PC-3 (cell line): ENCODE results near the gene CES4A. TPM values are rescaled to one million over a fixed set of nuclear protein-coding genes. Genes with fewer than 3 reads are reported as not detected.
"Not testable (repeated sequence)": the region's sequence is repeated elsewhere in the genome, so short reads cannot be mapped to it uniquely, and the experiment has no call there.

ENCODE experiments used
- ATAC-seq: fragments of 200-7000 bp; cut with Tn5 transposase; 2 replicates; pipeline ENCODE4 v1.9.1; 2020; ENCODE audit warnings: mild to moderate bottlenecking, moderate library complexity
- BruUV-seq: library from RNA; stranded (reverse); fragments of 400-500 nt; replicated peaks from 2 replicates; lab custom pipeline; 2021; lab: Mats Ljungman, UMichigan
- CTCF ChIA-PET: fragments of 300-600 bp; sonication (Branson Sonifier 250); formaldehyde crosslinking; loops from one replicate; lab custom pipeline; 2022; ENCODE audit warnings: antibody characterized with exemption; lab: Charles Lee
- POLR2A ChIA-PET: fragments of 300-600 bp; sonication (Branson Sonifier 250); formaldehyde crosslinking; loops from one replicate; lab custom pipeline; 2022; ENCODE audit warnings: antibody characterized with exemption; ENCODE audit not compliant: unreplicated experiment; lab: Charles Lee
- DNase-seq: peaks from one replicate; pipeline ENCODE4 v3.0.0-alpha.2; 2015
- H2AFZ ChIP-seq: fragments of 300-600 bp; sonication (generic); 2 replicates; pipeline ENCODE4 v1.6.0; 2016; ENCODE audit warnings: antibody characterized with exemption, low read length
- H3F3A ChIP-seq: fragments of 300-600 bp; sonication (generic); one replicate; pipeline ENCODE4 v1.6.0; 2017; ENCODE audit warnings: antibody characterized with exemption, low read length, control low read depth, mild to moderate bottlenecking; ENCODE audit not compliant: unreplicated experiment
- H3K27ac ChIP-seq: fragments of 300-600 bp; sonication (generic); 2 replicates; pipeline ENCODE4 v1.5.1; 2016; ENCODE audit warnings: mild to moderate bottlenecking, low read length
- H3K27me3 ChIP-seq: fragments of 300-600 bp; sonication (generic); 2 replicates; pipeline ENCODE4 v1.6.1; 2016; ENCODE audit warnings: low read length, mixed read lengths
- H3K36me3 ChIP-seq: fragments of 300-600 bp; sonication (generic); 2 replicates; pipeline ENCODE4 v1.6.1; 2016; ENCODE audit warnings: low read depth, mixed run types, low read length, mixed read lengths
- H3K4me1 ChIP-seq: fragments of 300-600 bp; sonication (generic); 2 replicates; pipeline ENCODE4 v1.5.1; 2016; ENCODE audit warnings: low read length; ENCODE audit not compliant: insufficient read depth
- H3K4me2 ChIP-seq: fragments of 300-600 bp; sonication (generic); 2 replicates; pipeline ENCODE4 v1.6.0; 2016; ENCODE audit warnings: low read length
- H3K4me3 ChIP-seq: fragments of 300-600 bp; sonication (generic); 2 replicates; pipeline ENCODE4 v1.5.1; 2016; ENCODE audit warnings: mild to moderate bottlenecking, low read length, mixed read lengths
- H3K79me2 ChIP-seq: fragments of 300-600 bp; sonication (generic); 2 replicates; pipeline ENCODE4 v1.6.1; 2017; ENCODE audit warnings: low read length, mixed read lengths
- H3K9ac ChIP-seq: fragments of 300-600 bp; sonication (generic); 2 replicates; pipeline ENCODE4 v1.6.0; 2016; ENCODE audit warnings: mild to moderate bottlenecking, low read length
- H3K9me2 ChIP-seq: fragments of 300-600 bp; sonication (generic); replicated peaks from 2 replicates; pipeline ENCODE4 v1.6.1; 2016; ENCODE audit warnings: mixed run types, low read length, mixed read lengths
- H3K9me3 ChIP-seq: fragments of 300-600 bp; sonication (generic); 2 replicates; pipeline ENCODE4 v1.6.1; 2016; ENCODE audit warnings: low read length, mixed read lengths
- H4K20me1 ChIP-seq: fragments of 300-600 bp; sonication (generic); 2 replicates; pipeline ENCODE4 v1.6.1; 2016; ENCODE audit warnings: low read length, mixed read lengths
- CTCF ChIP-seq: fragments of 300-600 bp; sonication (generic); conservative IDR thresholded peaks from 2 replicates; pipeline ENCODE4 v1.5.1; 2017; ENCODE audit warnings: antibody characterized with exemption, low read depth, mild to moderate bottlenecking, low read length
- EZH2 ChIP-seq: fragments of 300-600 bp; sonication (generic); IDR thresholded peaks from one replicate; pipeline ENCODE4 v1.6.1; 2017; ENCODE audit warnings: antibody characterized with exemption, mild to moderate bottlenecking, low read length; ENCODE audit not compliant: unreplicated experiment
- EZH2phosphoT487 ChIP-seq: fragments of 300-600 bp; sonication (generic); IDR thresholded peaks from 2 replicates; pipeline ENCODE4 v1.6.1; 2018; ENCODE audit warnings: mild to moderate bottlenecking, antibody characterized with exemption, low read length, borderline replicate concordance
- intact Hi-C: fragments of 100-400 bp; cut with micrococcal nuclease; formaldehyde crosslinking; loops from 2 replicates; pipeline ENCODE4 v1.9.0; 2023
- total RNA-seq: library from RNA; depleted of rRNA; stranded (reverse); fragments of >200 nt; gene quantifications from 2 replicates; pipeline ENCODE4 v1.2.3, GENCODE V29; 2014

CES4A gene
- total RNA-seq, 1 experiment from 2014 or later, result 2.6 TPM

- Histone ChIP-seq H2AFZ (no peak overlapping the region), H3K27me3 (no peaks in the 10 kb centered on the region), H3K4me1 (peaks cover 4% of the 10 kb centered on the region; the same call in 1 of the 2 replicates), H3K79me2 (no peaks in the 10 kb centered on the region), H4K20me1 (no peaks in the 10 kb centered on the region), H3K9me2 (no peaks in the 10 kb centered on the region), H3K9ac (no peak overlapping the region), H3K27ac (no peak overlapping the region), H3K9me3 (no peaks in the 10 kb centered on the region), H3F3A (no peaks in the 10 kb centered on the region), H3K36me3 (no peaks in the 10 kb centered on the region), H3K4me2 (no peak overlapping the region), H3K4me3 (no peak overlapping the region)
- CTCF ChIA-PET, result no interaction called here
- no TSS peak for BruUV-seq
- POLR2A ChIA-PET, result no interaction called here
- intact Hi-C loops, result no loop called here
- DNase-seq, result no peak
- no peak for TF ChIP-seq EZH2
- no peak for ATAC-seq
Observed at GRCh38 chr16:66942981-66943380, 45.4 kb upstream of the CES4A start.

GRCh38 chr16:66943426-66944053 lies 44.8 kb upstream of the CES4A start:
- no peak for TF ChIP-seq CTCF
- TF ChIP-seq EZH2phosphoT487, result no peak
- no peak for TF ChIP-seq EZH2
- Histone ChIP-seq H3K4me3 (no peak overlapping the region), H3K36me3 (no peaks in the 10 kb centered on the region), H3K4me2 (no peak overlapping the region), H3K9me2 (no peaks in the 10 kb centered on the region), H2AFZ (no peak overlapping the region), H3K4me1 (peaks cover 4% of the 10 kb centered on the region; the same call in 1 of the 2 replicates), H3K27ac (no peak overlapping the region), H3K27me3 (no peaks in the 10 kb centered on the region), H3K9me3 (no peaks in the 10 kb centered on the region), H3K9ac (no peak overlapping the region), H3F3A (no peaks in the 10 kb centered on the region), H4K20me1 (no peaks in the 10 kb centered on the region), H3K79me2 (no peaks in the 10 kb centered on the region)
- DNase-seq (no peak), ATAC-seq (no peak)
- intact Hi-C loops, result no loop called here
- ChIA-PET POLR2A (no interaction called here), CTCF (no interaction called here)
- no TSS peak for BruUV-seq

GRCh38 chr16:66944054-66944441 lies 44.3 kb upstream of the CES4A start:
- no peak for ATAC-seq
- TF ChIP-seq EZH2 (no peak), CTCF (no peak), EZH2phosphoT487 (no peak)
- Histone ChIP-seq H3K9me3 (no peaks in the 10 kb centered on the region), H3K4me1 (peaks cover 4% of the 10 kb centered on the region; the same call in 1 of the 2 replicates), H3K9me2 (no peaks in the 10 kb centered on the region), H3K9ac (no peak overlapping the region), H3K4me3 (no peak overlapping the region), H2AFZ (no peak overlapping the region), H4K20me1 (no peaks in the 10 kb centered on the region), H3K79me2 (no peaks in the 10 kb centered on the region), H3K36me3 (no peaks in the 10 kb centered on the region), H3K27ac (no peak overlapping the region), H3K27me3 (no peaks in the 10 kb centered on the region), H3F3A (no peaks in the 10 kb centered on the region), H3K4me2 (no peak overlapping the region)
- no peak for DNase-seq
- POLR2A ChIA-PET, result no interaction called here
- BruUV-seq, result no TSS peak
- CTCF ChIA-PET, result no interaction called here
- intact Hi-C loops, result no loop called here

GRCh38 chr16:66944971-66945370 lies 43.4 kb upstream of the CES4A start:
- H3K36me3 ChIP-seq, POLR2A ChIA-PET, H3K9ac ChIP-seq, H3K79me2 ChIP-seq, H3K27me3 ChIP-seq, intact Hi-C loops, DNase-seq, H3K9me3 ChIP-seq, ATAC-seq, H3K4me2 ChIP-seq, H3K4me1 ChIP-seq, H3K27ac ChIP-seq, H3K4me3 ChIP-seq, H4K20me1 ChIP-seq, BruUV-seq, H3K9me2 ChIP-seq, H2AFZ ChIP-seq, H3F3A ChIP-seq: not testable (repeated sequence)
- CTCF ChIA-PET, result interaction anchor here (0.6 kb wide), 1 partner anchor 176 kb away, joined by 3 read pairs; no protein-coding TSS in a partner anchor
